Activated T-helper 9 cell treated with anti-CD3 and anti-CD28 coated beads, Interleukin-2, amount 50 U/mL, for 16 hours (primary cell): ENCODE measurements around the gene CKMT1A.

Source experiments
- DNase-seq: peaks from one replicate; pipeline ENCODE4 v3.0.0-alpha.2; 2020; ENCODE audit warnings: low read depth

CKMT1A gene

DNA sequence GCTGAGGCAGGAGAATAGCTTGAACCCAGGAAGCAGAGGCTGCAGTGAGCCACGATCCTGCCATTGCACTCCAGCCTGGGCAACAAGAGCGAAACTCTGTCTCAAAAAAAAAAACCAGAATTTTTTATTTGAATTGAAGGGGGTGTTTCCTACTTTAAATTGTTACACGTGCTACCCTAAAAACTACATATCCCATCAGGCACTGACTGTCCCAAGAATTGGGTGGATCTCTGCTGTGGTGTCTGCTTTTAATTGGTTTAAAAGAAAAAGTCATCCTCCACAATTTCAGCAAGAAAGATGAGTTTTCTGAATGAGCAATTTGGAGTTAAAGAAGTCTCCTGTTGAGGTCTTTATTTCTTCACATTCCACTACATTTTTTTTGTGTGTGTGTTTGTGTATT is 54.7 kb downstream of the CKMT1A start:
- no peak for DNase-seq
